ENCODE data around the gene CCNK.

CCNK gene

DNA sequence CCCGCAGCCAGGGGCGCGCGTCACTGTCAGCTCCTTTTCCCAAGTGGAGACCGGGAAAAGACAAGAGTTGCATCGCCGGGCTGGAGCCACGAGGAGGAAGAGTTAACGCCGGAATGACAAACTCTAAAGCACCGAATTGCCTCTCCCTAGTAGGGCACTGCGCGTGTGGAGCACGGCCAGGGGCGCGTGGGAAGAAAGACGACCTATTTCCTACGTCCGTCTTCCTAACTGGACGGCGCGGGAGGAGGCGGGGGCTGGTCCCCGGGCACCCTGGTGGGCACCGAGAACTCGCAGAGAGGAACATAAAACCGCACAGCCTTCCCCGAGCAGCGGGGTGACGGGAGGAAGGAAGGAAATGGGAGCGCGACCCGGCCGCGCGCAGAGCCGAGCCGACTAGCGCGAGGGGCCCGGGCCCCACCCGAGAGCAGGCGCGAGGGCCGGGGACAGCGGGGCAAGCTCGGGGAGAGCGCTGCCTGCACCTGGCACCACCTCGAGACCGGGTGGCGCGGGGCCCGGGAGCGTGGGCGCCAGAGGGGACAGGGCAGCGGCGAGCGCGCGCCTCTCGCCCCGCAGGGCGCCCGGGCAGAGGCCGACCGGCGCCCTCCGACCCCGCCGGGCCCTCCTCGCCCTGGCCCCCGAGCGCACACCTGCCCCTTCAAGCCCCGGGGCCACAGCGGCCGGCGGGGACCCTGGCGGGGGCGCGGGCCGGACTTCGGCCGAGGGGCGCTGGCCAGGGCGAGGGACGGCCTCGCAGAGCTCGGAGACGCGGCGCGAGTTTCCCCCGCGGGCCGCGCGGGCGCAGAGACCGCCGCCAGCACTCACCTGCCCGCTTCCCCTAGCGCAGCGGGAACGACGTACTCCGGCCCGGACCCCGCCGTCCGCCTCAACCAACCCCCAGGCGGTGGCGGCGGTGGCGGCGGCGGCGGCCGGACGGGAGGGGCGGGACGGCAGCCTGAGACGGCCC, 1.0 kb upstream of the CCNK start, which contains the start of gene SETD3:
Gene SETD3 (minus strand): TSS at position 954 of the 964 bp plus-strand sequence. CDS start 15,054 bp downstream, outside the sequence.
- Histone ChIP-seq H3K4me3 (ENCODE audit: low read length) (peak within 1 kb of the TSS; percentile 89), H2BK120ac (ENCODE audit: low read depth, low read length) (no peak within 1 kb of the TSS), H3K79me1 (ENCODE audit: low read length) (peaks cover 13% of the 10 kb centered on the region), H3K4me2 (ENCODE audit: low read length) (peak within 1 kb of the TSS; percentile 76), H2BK5ac (ENCODE audit: low read length) (no peak within 1 kb of the TSS), H3K18ac (ENCODE audit: low read length) (peak within 1 kb of the TSS; percentile 82), H3K23ac (ENCODE audit: low read length) (no peak within 1 kb of the TSS), H3K56ac (ENCODE audit: low read length) (peak within 1 kb of the TSS; percentile 95), H3K9ac (ENCODE audit: low read length) (peak within 1 kb of the TSS; percentile 87), H4K5ac (ENCODE audit: low read length) (no peak within 1 kb of the TSS), H3K79me2 (ENCODE audit: control insufficient read depth, insufficient read depth, low read length) (peaks cover 72% of the 10 kb centered on the region), H3K4me1 (ENCODE audit: control insufficient read depth, low read depth, low read length) (peaks cover 2% of the 10 kb centered on the region), H2BK15ac (replicated peaks; ENCODE audit: low read depth) (no peak within 1 kb of the TSS), H3K27me3 (ENCODE audit: insufficient read depth, low read length, poor library complexity) (no peaks in the 10 kb centered on the region), H2AK5ac (ENCODE audit: low read length) (no peak within 1 kb of the TSS), H3K4ac (ENCODE audit: low read depth, low read length) (peak within 1 kb of the TSS; percentile 17), H3K36me3 (ENCODE audit: control insufficient read depth, insufficient read depth, low read length) (no peaks in the 10 kb centered on the region), H3K27ac (ENCODE audit: low read depth, low read length) (peak within 1 kb of the TSS; percentile 90), H4K8ac (ENCODE audit: low read depth, low read length) (no peak within 1 kb of the TSS)
- DNase-seq, result peak; percentile 69
- WGBS (ENCODE audit: extremely low coverage, insufficient coverage, low lambda C conversion rate), result no CpG with 5 or more reads among the region's 122 CpGs

DNA sequence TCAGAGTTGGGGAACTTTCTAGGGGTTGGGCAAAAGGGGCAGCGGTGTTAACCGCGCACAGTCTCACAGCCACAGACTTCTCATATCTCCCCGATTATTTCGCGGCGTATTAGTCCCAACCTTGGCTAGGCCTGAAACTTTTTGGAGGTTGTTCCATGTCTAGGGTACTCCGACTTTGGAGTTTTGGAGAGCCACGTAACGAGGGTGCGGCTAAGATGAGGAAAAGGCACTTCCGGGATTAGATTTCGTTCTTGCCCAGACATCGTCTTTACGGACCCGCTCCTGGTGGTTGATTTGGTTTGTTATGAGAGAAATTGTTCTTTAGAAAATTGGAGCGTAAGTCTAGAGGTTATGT, 513 bp downstream of the CCNK start:
- WGBS (ENCODE audit: extremely low coverage, insufficient coverage, low lambda C conversion rate), result no CpG with 5 or more reads among the region's 17 CpGs
- Histone ChIP-seq H3K4me2 (ENCODE audit: low read length) (peak overlapping the region; percentile 76), H3K56ac (ENCODE audit: low read length) (peak overlapping the region; percentile 95), H3K36me3 (ENCODE audit: control insufficient read depth, insufficient read depth, low read length) (no peaks in the 10 kb centered on the region), H3K9ac (ENCODE audit: low read length) (peak overlapping the region; percentile 87), H3K27ac (ENCODE audit: low read depth, low read length) (peak overlapping the region; percentile 68), H3K27me3 (ENCODE audit: insufficient read depth, low read length, poor library complexity) (no peaks in the 10 kb centered on the region), H4K5ac (ENCODE audit: low read length) (no peak overlapping the region), H3K4me1 (ENCODE audit: control insufficient read depth, low read depth, low read length) (no peaks in the 10 kb centered on the region), H3K79me2 (ENCODE audit: control insufficient read depth, insufficient read depth, low read length) (peaks cover 70% of the 10 kb centered on the region), H2AK5ac (ENCODE audit: low read length) (no peak overlapping the region), H2BK15ac (replicated peaks; ENCODE audit: low read depth) (no peak overlapping the region), H3K23ac (ENCODE audit: low read length) (no peak overlapping the region), H3K79me1 (ENCODE audit: low read length) (peaks cover 6% of the 10 kb centered on the region), H3K18ac (ENCODE audit: low read length) (peak overlapping the region; percentile 13), H2BK5ac (ENCODE audit: low read length) (no peak overlapping the region), H2BK120ac (ENCODE audit: low read depth, low read length) (no peak overlapping the region), H3K4ac (ENCODE audit: low read depth, low read length) (no peak overlapping the region), H3K4me3 (ENCODE audit: low read length) (peak overlapping the region; percentile 89), H4K8ac (ENCODE audit: low read depth, low read length) (no peak overlapping the region)
- peak; percentile 51 for DNase-seq

DNA sequence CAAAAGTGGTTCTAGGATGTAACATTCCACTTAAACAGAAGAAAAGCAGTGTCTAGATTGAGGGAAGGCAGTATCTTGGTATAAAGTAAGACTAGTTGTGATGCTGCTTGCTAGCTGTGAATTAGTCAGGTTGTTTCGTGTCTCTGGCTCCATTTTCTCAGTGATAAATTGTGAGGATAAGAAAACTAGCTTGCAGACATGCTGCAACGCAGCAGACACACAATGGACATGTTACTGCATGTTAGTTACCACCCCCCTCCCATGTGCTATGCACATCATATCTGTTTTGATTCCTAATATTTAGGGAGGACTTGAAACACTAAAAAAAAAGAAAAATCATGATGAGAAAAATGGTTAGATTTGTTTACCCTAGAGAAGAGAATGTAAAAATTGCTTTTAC, 2.9 kb downstream of the CCNK start:
- no peak overlapping the region for H3K23ac ChIP-seq (ENCODE audit: low read length)

DNA sequence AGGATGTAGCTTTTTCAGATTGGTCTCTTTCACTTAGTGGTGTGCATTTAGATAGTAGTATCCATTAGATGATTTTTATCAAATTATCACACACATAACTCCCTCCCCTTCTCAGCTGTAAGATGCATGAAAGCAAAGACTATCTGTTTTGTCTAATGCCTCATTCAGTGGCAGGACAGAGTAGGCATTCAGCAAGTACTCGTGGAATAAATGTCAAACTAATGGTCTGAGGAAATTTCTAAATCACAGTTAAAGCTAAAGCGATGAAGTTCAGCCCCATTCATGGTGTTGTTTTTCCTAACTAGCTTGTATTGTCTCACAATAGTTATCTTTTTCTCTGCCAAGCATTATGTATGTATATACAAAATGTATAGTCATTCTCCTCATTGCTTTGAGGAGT, 16.1 kb downstream of the CCNK start:
- peaks cover 7% of the 10 kb centered on the region for H3K79me1 ChIP-seq (ENCODE audit: low read length)
- H3K9ac ChIP-seq (ENCODE audit: low read length), result no peak overlapping the region
- no peak overlapping the region for H3K27ac ChIP-seq (ENCODE audit: low read depth, low read length)
- H3K18ac ChIP-seq (ENCODE audit: low read length), result no peak overlapping the region
- no peak overlapping the region for H2BK5ac ChIP-seq (ENCODE audit: low read length)
- no peak overlapping the region for H3K23ac ChIP-seq (ENCODE audit: low read length)
- no peak overlapping the region for H2AK5ac ChIP-seq (ENCODE audit: low read length)
- H3K4me1 ChIP-seq (ENCODE audit: control insufficient read depth, low read depth, low read length), result no peaks in the 10 kb centered on the region
- H4K5ac ChIP-seq (ENCODE audit: low read length), result no peak overlapping the region
- H3K4me2 ChIP-seq (ENCODE audit: low read length), result no peak overlapping the region
- peaks cover 4% of the 10 kb centered on the region for H3K79me2 ChIP-seq (ENCODE audit: control insufficient read depth, insufficient read depth, low read length)
- no peak overlapping the region for H2BK120ac ChIP-seq (ENCODE audit: low read depth, low read length)
- H4K8ac ChIP-seq (ENCODE audit: low read depth, low read length), result no peak overlapping the region
- H2BK15ac ChIP-seq (replicated peaks; ENCODE audit: low read depth), result no peak overlapping the region
- no peak overlapping the region for H3K56ac ChIP-seq (ENCODE audit: low read length)
- no peak overlapping the region for H3K4me3 ChIP-seq (ENCODE audit: low read length)
- DNase-seq, result no peak
- no peak overlapping the region for H3K4ac ChIP-seq (ENCODE audit: low read depth, low read length)
- H3K27me3 ChIP-seq (ENCODE audit: insufficient read depth, low read length, poor library complexity), result no peaks in the 10 kb centered on the region
- WGBS (ENCODE audit: extremely low coverage, insufficient coverage, low lambda C conversion rate), result no CpG with 5 or more reads among the region's 2 CpGs
- H3K36me3 ChIP-seq (ENCODE audit: control insufficient read depth, insufficient read depth, low read length), result peaks cover 21% of the 10 kb centered on the region

More for the DNA sequence above, 2.9 kb downstream of the CCNK start:
- Histone ChIP-seq H3K27me3 (ENCODE audit: insufficient read depth, low read length, poor library complexity) (no peaks in the 10 kb centered on the region), H2BK120ac (ENCODE audit: low read depth, low read length) (no peak overlapping the region), H3K18ac (ENCODE audit: low read length) (no peak overlapping the region), H4K8ac (ENCODE audit: low read depth, low read length) (no peak overlapping the region), H3K4me1 (ENCODE audit: control insufficient read depth, low read depth, low read length) (no peaks in the 10 kb centered on the region), H4K5ac (ENCODE audit: low read length) (no peak overlapping the region), H3K36me3 (ENCODE audit: control insufficient read depth, insufficient read depth, low read length) (no peaks in the 10 kb centered on the region), H3K4me3 (ENCODE audit: low read length) (no peak overlapping the region), H3K79me1 (ENCODE audit: low read length) (peaks cover 3% of the 10 kb centered on the region), H3K27ac (ENCODE audit: low read depth, low read length) (no peak overlapping the region), H2AK5ac (ENCODE audit: low read length) (no peak overlapping the region), H3K79me2 (ENCODE audit: control insufficient read depth, insufficient read depth, low read length) (peaks cover 67% of the 10 kb centered on the region), H3K56ac (ENCODE audit: low read length) (no peak overlapping the region), H3K4me2 (ENCODE audit: low read length) (no peak overlapping the region), H2BK5ac (ENCODE audit: low read length) (no peak overlapping the region), H3K4ac (ENCODE audit: low read depth, low read length) (no peak overlapping the region), H2BK15ac (replicated peaks; ENCODE audit: low read depth) (no peak overlapping the region), H3K9ac (ENCODE audit: low read length) (no peak overlapping the region)
- WGBS (ENCODE audit: extremely low coverage, insufficient coverage, low lambda C conversion rate), result no CpG with 5 or more reads among the region's 2 CpGs
- no peak for DNase-seq

DNA sequence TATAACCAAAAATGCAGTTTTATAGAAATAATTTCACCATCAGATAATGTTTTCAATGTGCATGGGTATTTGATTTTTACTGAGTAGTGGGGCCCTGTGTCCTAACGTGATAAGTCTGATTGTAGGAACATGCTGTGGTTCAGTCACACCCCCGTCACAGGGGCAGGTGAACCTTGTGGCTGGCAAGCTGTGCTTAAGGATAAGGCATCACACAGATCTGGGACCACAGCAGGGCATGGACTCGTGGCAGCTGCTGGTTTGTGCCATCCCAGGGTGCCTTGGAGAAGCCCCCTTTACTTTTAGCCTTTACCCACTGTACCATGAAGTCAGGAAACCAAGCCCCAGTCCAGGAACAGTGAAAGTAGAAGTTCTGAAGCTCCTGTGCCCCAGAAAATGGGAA, 16.7 kb downstream of the CCNK start:
- Histone ChIP-seq H4K8ac (ENCODE audit: low read depth, low read length) (no peak overlapping the region), H2BK5ac (ENCODE audit: low read length) (no peak overlapping the region), H3K56ac (ENCODE audit: low read length) (no peak overlapping the region), H4K5ac (ENCODE audit: low read length) (no peak overlapping the region), H3K23ac (ENCODE audit: low read length) (no peak overlapping the region), H2BK15ac (replicated peaks; ENCODE audit: low read depth) (no peak overlapping the region), H2AK5ac (ENCODE audit: low read length) (no peak overlapping the region), H3K27me3 (ENCODE audit: insufficient read depth, low read length, poor library complexity) (no peaks in the 10 kb centered on the region), H3K4me2 (ENCODE audit: low read length) (no peak overlapping the region), H3K9ac (ENCODE audit: low read length) (no peak overlapping the region), H3K18ac (ENCODE audit: low read length) (no peak overlapping the region), H3K79me1 (ENCODE audit: low read length) (peaks cover 7% of the 10 kb centered on the region), H3K4me1 (ENCODE audit: control insufficient read depth, low read depth, low read length) (no peaks in the 10 kb centered on the region), H3K36me3 (ENCODE audit: control insufficient read depth, insufficient read depth, low read length) (peaks cover 23% of the 10 kb centered on the region), H3K4ac (ENCODE audit: low read depth, low read length) (no peak overlapping the region), H3K4me3 (ENCODE audit: low read length) (no peak overlapping the region), H3K27ac (ENCODE audit: low read depth, low read length) (no peak overlapping the region), H3K79me2 (ENCODE audit: control insufficient read depth, insufficient read depth, low read length) (peaks cover 4% of the 10 kb centered on the region), H2BK120ac (ENCODE audit: low read depth, low read length) (no peak overlapping the region)
- DNase-seq, result no peak
- WGBS (ENCODE audit: extremely low coverage, insufficient coverage, low lambda C conversion rate), result no CpG with 5 or more reads among the region's 3 CpGs

Measured in mesendoderm (in vitro differentiated cells).